Astrocyte (in vitro differentiated cells and primary cell): ENCODE data around the gene PVALB. TPM values are rescaled to one million over a fixed set of nuclear protein-coding genes. Genes with fewer than 3 reads are reported as not detected.

Source experiments
- DNase-seq: peaks from one replicate; pipeline ENCODE4 v3.0.0-alpha.2; 2010; ENCODE audit warnings: low read depth
- FAIRE-seq: peaks from 2 replicates; lab custom pipeline; 2011; peaks lifted over from hg19 to GRCh38; lab: Jason Lieb, UNC
- H2AFZ ChIP-seq: 2 replicates; pipeline ENCODE4 v1.6.0; 2012; ENCODE audit warnings: low read depth, low read length, inconsistent platforms
- H3K27ac ChIP-seq: 2 replicates; pipeline ENCODE4 v1.5.1; 2011; ENCODE audit warnings: low read depth, low read length, inconsistent platforms
- H3K27me3 ChIP-seq: 2 replicates; pipeline ENCODE4 v1.6.0; 2011; ENCODE audit warnings: low read length, inconsistent platforms; ENCODE audit not compliant: insufficient read depth
- H3K36me3 ChIP-seq: 2 replicates; pipeline ENCODE4 v1.5.1; 2011; ENCODE audit warnings: low read length, inconsistent platforms; ENCODE audit not compliant: insufficient read depth
- H3K4me1 ChIP-seq: 2 replicates; pipeline ENCODE4 v1.5.1; 2011; ENCODE audit warnings: low read length, inconsistent platforms; ENCODE audit not compliant: insufficient read depth
- H3K4me2 ChIP-seq: 2 replicates; pipeline ENCODE4 v1.6.0; 2012; ENCODE audit warnings: low read length, inconsistent platforms
- H3K4me3 ChIP-seq: 2 replicates; pipeline ENCODE4 v1.5.1; 2011; ENCODE audit warnings: low read depth, mild to moderate bottlenecking, low read length, inconsistent platforms; ENCODE audit not compliant: insufficient read depth
- H3K79me2 ChIP-seq: 2 replicates; pipeline ENCODE4 v1.6.0; 2012; ENCODE audit warnings: mild to moderate bottlenecking, low read length, inconsistent platforms; ENCODE audit not compliant: insufficient read depth
- H3K9ac ChIP-seq: 2 replicates; pipeline ENCODE4 v1.6.0; 2012; ENCODE audit warnings: mild to moderate bottlenecking, low read length, inconsistent platforms
- H3K9me3 ChIP-seq: 2 replicates; pipeline ENCODE4 v1.5.1; 2012; ENCODE audit warnings: low read depth, mild to moderate bottlenecking, low read length, inconsistent platforms; ENCODE audit not compliant: insufficient read depth
- H4K20me1 ChIP-seq: 2 replicates; pipeline ENCODE4 v1.6.0; 2012; ENCODE audit warnings: low read length, inconsistent platforms; ENCODE audit not compliant: insufficient read depth
- H3K27ac Mint-ChIP-seq: one replicate; pipeline ENCODE4 v1.8.0; 2021; ENCODE audit warnings: mild to moderate bottlenecking, mixed read lengths; ENCODE audit not compliant: unreplicated experiment
- H3K27me3 Mint-ChIP-seq: one replicate; pipeline ENCODE4 v1.8.0; 2021; ENCODE audit warnings: low read depth, mixed read lengths; ENCODE audit not compliant: unreplicated experiment
- H3K36me3 Mint-ChIP-seq: one replicate; pipeline ENCODE4 v1.8.0; 2021; ENCODE audit warnings: low read depth, mixed read lengths; ENCODE audit not compliant: unreplicated experiment
- H3K4me1 Mint-ChIP-seq: one replicate; pipeline ENCODE4 v1.8.0; 2021; ENCODE audit warnings: low read depth, mixed read lengths; ENCODE audit not compliant: unreplicated experiment
- H3K4me3 Mint-ChIP-seq: one replicate; pipeline ENCODE4 v1.8.0; 2021; ENCODE audit warnings: mild to moderate bottlenecking, moderate library complexity, mixed read lengths; ENCODE audit not compliant: unreplicated experiment
- H3K9me3 Mint-ChIP-seq: one replicate; pipeline ENCODE4 v1.8.0; 2021; ENCODE audit warnings: mild to moderate bottlenecking, mixed read lengths; ENCODE audit not compliant: unreplicated experiment
- CTCF ChIP-seq: IDR thresholded peaks from 2 replicates; pipeline ENCODE4 v1.5.1; 2011; ENCODE audit warnings: low read depth, mild to moderate bottlenecking, inconsistent platforms, low read length, moderate library complexity; ENCODE audit not compliant: insufficient read depth
- EZH2 ChIP-seq: IDR thresholded peaks from 2 replicates; pipeline ENCODE4 v1.6.1; 2012; ENCODE audit warnings: mild to moderate bottlenecking, low read length, inconsistent platforms; ENCODE audit not compliant: insufficient read depth
- total RNA-seq: library from RNA; stranded (reverse); gene quantifications from 2 replicates; pipeline ENCODE4 v1.2.1, GENCODE V29; 2021

The PVALB gene
- total RNA-seq, 1 donor from 2014 or later: not detected

GRCh38 chr22:36823186-36823839 is 6.5 kb upstream of the PVALB start:
- Mint-ChIP-seq H3K27ac (peak overlapping the region; percentile 75), H3K4me3 (no peak overlapping the region), H3K27me3 (peaks cover 54% of the 10 kb centered on the region), H3K4me1 (peaks cover 19% of the 10 kb centered on the region), H3K9me3 (no peaks in the 10 kb centered on the region), H3K36me3 (no peaks in the 10 kb centered on the region)
- Histone ChIP-seq H3K27me3 (peaks cover 19% of the 10 kb centered on the region), H3K4me2 (no peak overlapping the region), H3K9ac (no peak overlapping the region), H3K4me1 (no peaks in the 10 kb centered on the region), H3K79me2 (no peaks in the 10 kb centered on the region), H3K4me3 (no peak overlapping the region), H3K27ac (no peak overlapping the region), H2AFZ (no peak overlapping the region), H3K36me3 (no peaks in the 10 kb centered on the region), H3K9me3 (no peaks in the 10 kb centered on the region), H4K20me1 (no peaks in the 10 kb centered on the region)
- no peak for TF ChIP-seq CTCF
- TF ChIP-seq EZH2: no peak
- DNase-seq (peak; percentile 23), FAIRE-seq (no peak)

- H3K36me3 ChIP-seq: no peaks in the 10 kb centered on the region
- Mint-ChIP-seq H3K27ac (peak overlapping the region; percentile 75), H3K9me3 (no peaks in the 10 kb centered on the region), H3K4me1 (peaks cover 24% of the 10 kb centered on the region), H3K36me3 (no peaks in the 10 kb centered on the region), H3K4me3 (no peak overlapping the region), H3K27me3 (peaks cover 58% of the 10 kb centered on the region)
- H4K20me1 ChIP-seq: no peaks in the 10 kb centered on the region
- no peak overlapping the region for H3K4me3 ChIP-seq
- H3K9ac ChIP-seq: no peak overlapping the region
- no peaks in the 10 kb centered on the region for H3K79me2 ChIP-seq
- no peak overlapping the region for H2AFZ ChIP-seq
- no peak for TF ChIP-seq CTCF
- TF ChIP-seq EZH2: no peak
- no peaks in the 10 kb centered on the region for H3K9me3 ChIP-seq
- FAIRE-seq: no peak
- DNase-seq: no peak
- no peak overlapping the region for H3K4me2 ChIP-seq
- H3K27ac ChIP-seq: no peak overlapping the region
- H3K4me1 ChIP-seq: no peaks in the 10 kb centered on the region
- peaks cover 23% of the 10 kb centered on the region for H3K27me3 ChIP-seq
Observed at GRCh38 chr22:36822581-36822980, 5.7 kb upstream of the PVALB start.

- no peaks in the 10 kb centered on the region for H3K36me3 ChIP-seq
- no peak overlapping the region for H2AFZ ChIP-seq
- TF ChIP-seq CTCF (no peak), EZH2 (no peak)
- peaks cover 53% of the 10 kb centered on the region for H3K27me3 ChIP-seq
- peaks cover 26% of the 10 kb centered on the region for H3K4me1 Mint-ChIP-seq
- H3K4me3 Mint-ChIP-seq: no peak overlapping the region
- H4K20me1 ChIP-seq: no peaks in the 10 kb centered on the region
- H3K9ac ChIP-seq: no peak overlapping the region
- no peaks in the 10 kb centered on the region for H3K4me1 ChIP-seq
- peaks cover 67% of the 10 kb centered on the region for H3K27me3 Mint-ChIP-seq
- H3K4me2 ChIP-seq: no peak overlapping the region
- H3K9me3 ChIP-seq: no peaks in the 10 kb centered on the region
- FAIRE-seq: no peak
- H3K79me2 ChIP-seq: no peaks in the 10 kb centered on the region
- H3K27ac ChIP-seq: no peak overlapping the region
- H3K9me3 Mint-ChIP-seq: no peaks in the 10 kb centered on the region
- H3K27ac Mint-ChIP-seq: peak overlapping the region; percentile 64
- no peaks in the 10 kb centered on the region for H3K36me3 Mint-ChIP-seq
- no peak overlapping the region for H3K4me3 ChIP-seq
- DNase-seq: no peak
Observed at GRCh38 chr22:36819112-36819511, 2.3 kb upstream of the PVALB start.
